Measurements from ENCODE around the gene MYLIP. TPM values are rescaled to one million over a fixed set of nuclear protein-coding genes. Genes with fewer than 3 reads are reported as not detected.

Gene MYLIP
- total and polyA plus RNA-seq, 2 of the 4 experiments (the other 2 are of a cell fraction): 1.8 to 3.2 TPM

GRCh38 chr6:16171400-16171799 is 42.5 kb downstream of the MYLIP start:
- TF ChIP-seq CHD1 (IDR thresholded peaks at IDR 0.05; ENCODE audit: low read depth, low read length) (no peak), BHLHE40 (IDR thresholded peaks at IDR 0.05; ENCODE audit: low read depth, low read length) (no peak), RCOR1 (IDR thresholded peaks at IDR 0.05; ENCODE audit: insufficient replicate concordance, low read length) (no peak), MAZ (IDR thresholded peaks at IDR 0.05; ENCODE audit: borderline replicate concordance, low read depth, low read length) (no peak), NFE2L2 (IDR thresholded peaks at IDR 0.05; ENCODE audit: low read depth, low read length) (no peak), FOS (IDR thresholded peaks at IDR 0.05; ENCODE audit: low read depth, low read length) (no peak), POLR2A (IDR thresholded peaks at IDR 0.05; ENCODE audit: low read depth, low read length) (no peak), RFX5 (IDR thresholded peaks at IDR 0.05; ENCODE audit: low read depth, low read length) (no peak)
- TF ChIP-seq, protein P1, sequence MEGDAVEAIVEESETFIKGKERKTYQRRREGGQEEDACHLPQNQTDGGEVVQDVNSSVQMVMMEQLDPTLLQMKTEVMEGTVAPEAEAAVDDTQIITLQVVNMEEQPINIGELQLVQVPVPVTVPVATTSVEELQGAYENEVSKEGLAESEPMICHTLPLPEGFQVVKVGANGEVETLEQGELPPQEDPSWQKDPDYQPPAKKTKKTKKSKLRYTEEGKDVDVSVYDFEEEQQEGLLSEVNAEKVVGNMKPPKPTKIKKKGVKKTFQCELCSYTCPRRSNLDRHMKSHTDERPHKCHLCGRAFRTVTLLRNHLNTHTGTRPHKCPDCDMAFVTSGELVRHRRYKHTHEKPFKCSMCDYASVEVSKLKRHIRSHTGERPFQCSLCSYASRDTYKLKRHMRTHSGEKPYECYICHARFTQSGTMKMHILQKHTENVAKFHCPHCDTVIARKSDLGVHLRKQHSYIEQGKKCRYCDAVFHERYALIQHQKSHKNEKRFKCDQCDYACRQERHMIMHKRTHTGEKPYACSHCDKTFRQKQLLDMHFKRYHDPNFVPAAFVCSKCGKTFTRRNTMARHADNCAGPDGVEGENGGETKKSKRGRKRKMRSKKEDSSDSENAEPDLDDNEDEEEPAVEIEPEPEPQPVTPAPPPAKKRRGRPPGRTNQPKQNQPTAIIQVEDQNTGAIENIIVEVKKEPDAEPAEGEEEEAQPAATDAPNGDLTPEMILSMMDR (conservative IDR thresholded peaks at IDR 0.05; ENCODE audit: low read depth, low read length): no peak
- H4K8ac ChIP-seq (ENCODE audit: low read depth in 2 of 2, low read length in 2 of 2): no peak overlapping the region
- no peak overlapping the region for H3K4ac ChIP-seq (ENCODE audit: low read depth, low read length)
- ATAC-seq (ENCODE audit: low read depth): no peak
- no CpG with 5 or more reads among the region's 2 CpGs for WGBS, 2 experiments (ENCODE audit: extremely low coverage in 2 of 2, insufficient read length in 1 of 2)
- H4K5ac ChIP-seq (ENCODE audit: low read depth, low read length): no peak overlapping the region
- no peak overlapping the region for H4K91ac ChIP-seq (ENCODE audit: insufficient read depth, low read depth, low read length)
- H2AFZ ChIP-seq (replicated peaks; ENCODE audit: low read length, poor library complexity): no peak overlapping the region
- DNase-seq: no peak
- H2BK20ac ChIP-seq (ENCODE audit: low read depth, low read length): no peak overlapping the region
- no peak overlapping the region for H3K18ac ChIP-seq (ENCODE audit: low read depth, low read length)
- no peak overlapping the region for H3K23ac ChIP-seq (ENCODE audit: low read depth, low read length)
- no peaks in the 10 kb centered on the region for H3K79me1 ChIP-seq (ENCODE audit: low read depth in 1 of 2, low read length in 2 of 2)
- no peaks in the 10 kb centered on the region for H3K36me3 ChIP-seq (ENCODE audit: control insufficient read depth, insufficient read depth, low read length)
- H4K20me1 ChIP-seq (ENCODE audit: insufficient read depth, low read length): no peaks in the 10 kb centered on the region
- H3K9me1 ChIP-seq (ENCODE audit: insufficient read depth, low read length): no peaks in the 10 kb centered on the region
- no peak overlapping the region for H3K9ac ChIP-seq (ENCODE audit: low read depth, low read length)
- H2BK5ac ChIP-seq (ENCODE audit: low read depth, low read length, poor library complexity, severe bottlenecking): no peak overlapping the region
- no peak overlapping the region for H3K4me3 ChIP-seq (ENCODE audit: insufficient read depth, low read depth, low read length)
- H2AK5ac ChIP-seq (ENCODE audit: low read depth, low read length): no peak overlapping the region
- no peak overlapping the region for H3K14ac ChIP-seq (replicated peaks; ENCODE audit: low read depth, low read length)
- no peak overlapping the region for H3K4me2 ChIP-seq (ENCODE audit: low read depth, low read length)
- CTCF ChIA-PET: no interaction called here
- POLR2A ChIA-PET (ENCODE audit: unreplicated experiment): no interaction called here
- H3K4me1 ChIP-seq (ENCODE audit: control insufficient read depth, insufficient read depth, low read length): no peaks in the 10 kb centered on the region; the same call in 1 of the 2 replicates
- H2BK120ac ChIP-seq (ENCODE audit: low read depth, low read length): no peak overlapping the region
- H3K27me3 ChIP-seq (ENCODE audit: control insufficient read depth, insufficient read depth, low read length): peaks cover 38% of the 10 kb centered on the region
- H3K27ac ChIP-seq (ENCODE audit: insufficient read depth, low read length): no peak overlapping the region
- H2BK15ac ChIP-seq (ENCODE audit: low read depth, low read length): no peak overlapping the region
- H3K56ac ChIP-seq (ENCODE audit: extremely low read depth, insufficient read depth, low read length): no peak overlapping the region
- intact Hi-C loops (cut with micrococcal nuclease) (no loop called here), in situ Hi-C loops (cut with MboI; ENCODE audit: low sequenced_read_pairs) (no loop called here), dilution Hi-C loops (cut with HindIII; ENCODE audit: low sequenced_read_pairs, unreplicated experiment) (no loop called here)
- no peak overlapping the region for H2AK9ac ChIP-seq (replicated peaks; ENCODE audit: low read depth, low read length, poor library complexity)
- no TSS peak for BruUV-seq (replicated peaks)
- no peaks in the 10 kb centered on the region for H3K9me3 ChIP-seq (ENCODE audit: control insufficient read depth, insufficient read depth, low read length)
